HAP-1 (cell line): ENCODE results near the gene SH3D19.
"Not testable (repeated sequence)": the region's sequence is repeated elsewhere in the genome, so short reads cannot be mapped to it uniquely, and the experiment has no call there.

Source experiments
- DNase-seq, 2 experiments: peaks; one replicate each; pipeline ENCODE4 v3.0.0-alpha.2; 2016 to 2020; ENCODE audit warnings: low spot score in 2 of 2
- H3K27me3 ChIP-seq: fragments of 250-450 bp; sonication (Bioruptor Pico); 2 replicates; pipeline ENCODE4 v1.5.1; 2020; ENCODE audit warnings: low read depth, mild to moderate bottlenecking, moderate library complexity
- H3K36me3 ChIP-seq: fragments of 250-450 bp; sonication (Bioruptor Pico); replicated peaks from 2 replicates; pipeline ENCODE4 v1.5.1; 2020; ENCODE audit warnings: mild to moderate bottlenecking
- H3K4me1 ChIP-seq: fragments of 250-450 bp; sonication (Bioruptor Pico); 2 replicates; pipeline ENCODE4 v1.5.1; 2020; ENCODE audit warnings: mild to moderate bottlenecking
- H3K4me3 ChIP-seq: fragments of 250-450 bp; sonication (Bioruptor Pico); 2 replicates; pipeline ENCODE4 v1.5.1; 2020; ENCODE audit warnings: mild to moderate bottlenecking, moderate library complexity
- H3K9me3 ChIP-seq: fragments of 250-450 bp; sonication (Bioruptor Pico); 2 replicates; pipeline ENCODE4 v1.5.1; 2020; ENCODE audit warnings: mild to moderate bottlenecking, moderate library complexity
- in situ Hi-C: fragments of 300-500 bp; cut with MboI; formaldehyde crosslinking; loops from 3 replicates; pipeline ENCODE4 v1.14.3; 2020; ENCODE audit warnings: low sequenced_read_pairs, inconsistent platforms, mixed read lengths

Gene SH3D19

DNA sequence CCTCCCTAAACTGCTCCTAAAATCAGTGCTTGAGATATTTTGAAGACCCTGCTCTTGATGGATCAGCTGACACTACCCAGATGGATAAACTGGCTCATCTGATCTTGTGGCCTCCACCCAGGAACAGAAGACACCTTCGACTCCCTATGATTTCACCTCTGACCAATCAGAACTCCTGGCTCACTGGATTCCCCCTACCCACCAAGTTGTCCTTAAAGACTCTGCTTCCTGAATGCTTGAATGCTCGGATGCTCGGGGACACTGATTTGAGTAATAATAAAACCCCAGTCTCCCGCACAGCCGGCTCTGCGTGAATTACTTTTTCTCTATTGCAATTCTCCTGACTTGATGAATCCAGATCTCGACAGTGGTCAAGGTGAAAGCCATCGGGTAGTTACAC lies 237.9 kb downstream of the SH3D19 start:
- Histone ChIP-seq H3K4me1 (no peaks in the 10 kb centered on the region), H3K4me3 (no peak overlapping the region), H3K36me3 (no peaks in the 10 kb centered on the region), H3K27me3 (no peaks in the 10 kb centered on the region), H3K9me3 (no peaks in the 10 kb centered on the region)
- in situ Hi-C loops: no loop called here
- DNase-seq: no peak

DNA sequence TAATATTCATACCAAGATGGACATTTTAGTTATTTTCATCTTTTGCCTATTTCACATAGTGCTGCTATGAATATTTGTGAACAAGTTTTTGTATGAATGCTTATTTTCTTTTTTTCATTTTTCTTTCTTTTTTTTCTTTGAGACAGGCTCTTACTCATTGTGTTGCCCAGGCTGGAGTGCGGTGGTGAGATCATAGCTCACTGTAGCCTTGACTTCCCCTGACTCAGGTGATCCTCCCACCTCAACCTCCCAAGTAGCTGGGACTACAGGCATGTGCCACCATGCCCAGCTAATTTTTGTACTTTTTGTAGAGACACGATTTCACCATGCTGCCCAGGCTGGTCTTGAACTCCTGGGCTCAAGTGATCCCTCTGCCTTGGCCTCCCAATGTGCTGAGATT lies 247.4 kb downstream of the SH3D19 start:
- in situ Hi-C loops, H3K4me1 ChIP-seq, H3K9me3 ChIP-seq, H3K4me3 ChIP-seq, H3K27me3 ChIP-seq, H3K36me3 ChIP-seq, DNase-seq: not testable (repeated sequence)

DNA sequence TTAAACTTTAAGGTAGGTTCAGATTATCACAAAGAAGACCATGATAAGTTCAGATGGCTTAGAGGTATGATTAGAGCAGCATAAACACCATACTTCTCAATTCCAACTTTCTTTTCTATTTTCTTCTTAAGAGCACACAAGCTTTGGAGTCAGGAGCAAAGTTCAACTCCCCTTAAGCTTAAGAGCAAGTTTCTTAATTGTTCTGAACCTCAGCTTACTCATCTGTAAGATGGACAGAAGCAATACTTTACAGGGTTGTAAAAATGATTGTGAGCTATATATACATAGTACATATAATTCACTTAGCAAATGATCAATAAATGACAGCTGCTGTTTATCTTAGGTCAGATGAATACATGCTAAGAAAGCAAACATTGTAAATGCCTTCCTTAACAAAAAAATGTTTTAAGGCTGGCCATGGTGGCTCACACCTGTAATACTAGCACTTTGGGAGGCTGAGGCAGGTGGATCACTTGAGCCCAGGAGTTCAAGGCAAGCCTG lies 250.9 kb downstream of the SH3D19 start:
- DNase-seq: no peak
- Histone ChIP-seq H3K4me1 (no peaks in the 10 kb centered on the region), H3K27me3 (no peaks in the 10 kb centered on the region), H3K9me3 (no peaks in the 10 kb centered on the region), H3K36me3 (no peaks in the 10 kb centered on the region), H3K4me3 (no peak overlapping the region)
- in situ Hi-C loops: no loop called here
